Stimulated activated CD8-positive, alpha-beta memory T cell treated with anti-CD3 and anti-CD28 coated beads, Interleukin-4, amount 100 ng/mL, for 24 hours (primary cell): ENCODE data around the gene PRMT6.

Source experiments
- DNase-seq: peaks from one replicate; pipeline ENCODE4 v3.0.0-alpha.2; 2020; ENCODE audit warnings: low read depth

PRMT6 gene

GRCh38 chr1:107095647-107096046 is 39.2 kb downstream of the PRMT6 start:
- DNase-seq, result no peak

GRCh38 chr1:107096690-107097089 is 40.2 kb downstream of the PRMT6 start:
- DNase-seq, result no peak

- no peak for DNase-seq
Observed at GRCh38 chr1:107098961-107099360, 42.5 kb downstream of the PRMT6 start.

- DNase-seq, result no peak
Observed at GRCh38 chr1:107100331-107100984, 44.0 kb downstream of the PRMT6 start.

- DNase-seq, result no peak
Observed at GRCh38 chr1:107105914-107106313, 49.4 kb downstream of the PRMT6 start.
